ENCODE results near the gene ZNRF3. TPM values are rescaled to one million over a fixed set of nuclear protein-coding genes. Genes with fewer than 3 reads are reported as not detected.

ZNRF3 gene
- total RNA-seq, 1 donor from 2014 or later: 6.7 TPM

- H3K27me3 Mint-ChIP-seq (ENCODE audit: low read depth): no peaks in the 10 kb centered on the region
- peak; percentile 34 for DNase-seq (ENCODE audit: low spot score)
- H3K27ac Mint-ChIP-seq (ENCODE audit: unreplicated experiment): no peak overlapping the region
- H3K4me3 Mint-ChIP-seq (ENCODE audit: unreplicated experiment): no peak overlapping the region
- H3K4me1 Mint-ChIP-seq (ENCODE audit: low read depth): peaks cover 30% of the 10 kb centered on the region
- no peak for TF ChIP-seq CTCF (IDR thresholded peaks at IDR 0.05)
- no peaks in the 10 kb centered on the region for H3K9me3 Mint-ChIP-seq (ENCODE audit: low read depth)
- H3K36me3 Mint-ChIP-seq (ENCODE audit: low read depth): no peaks in the 10 kb centered on the region
These were observed 19.7 kb downstream of the ZNRF3 start for GRCh38 chr22:28903080-28903479.

- H3K27ac Mint-ChIP-seq (ENCODE audit: unreplicated experiment): no peak overlapping the region
These were observed 20.4 kb downstream of the ZNRF3 start for GRCh38 chr22:28903729-28904128.

GRCh38 chr22:28904211-28904896 lies 21.0 kb downstream of the ZNRF3 start:
- DNase-seq (ENCODE audit: low spot score): no peak
- TF ChIP-seq CTCF (IDR thresholded peaks at IDR 0.05): no peak
- H3K4me1 Mint-ChIP-seq (ENCODE audit: low read depth): peaks cover 24% of the 10 kb centered on the region
- H3K27me3 Mint-ChIP-seq (ENCODE audit: low read depth): no peaks in the 10 kb centered on the region
- H3K36me3 Mint-ChIP-seq (ENCODE audit: low read depth): no peaks in the 10 kb centered on the region
- no peaks in the 10 kb centered on the region for H3K9me3 Mint-ChIP-seq (ENCODE audit: low read depth)
- H3K4me3 Mint-ChIP-seq (ENCODE audit: unreplicated experiment): no peak overlapping the region
- peak overlapping the region; percentile 8 for H3K27ac Mint-ChIP-seq (ENCODE audit: unreplicated experiment)

More at GRCh38 chr22:28903729-28904128, 20.4 kb downstream of the ZNRF3 start:
- TF ChIP-seq CTCF (IDR thresholded peaks at IDR 0.05): no peak
- Mint-ChIP-seq H3K4me3 (ENCODE audit: unreplicated experiment) (no peak overlapping the region), H3K27me3 (ENCODE audit: low read depth) (no peaks in the 10 kb centered on the region), H3K9me3 (ENCODE audit: low read depth) (no peaks in the 10 kb centered on the region), H3K36me3 (ENCODE audit: low read depth) (no peaks in the 10 kb centered on the region), H3K4me1 (ENCODE audit: low read depth) (peaks cover 27% of the 10 kb centered on the region)
- no peak for DNase-seq (ENCODE audit: low spot score)

- H3K9me3 Mint-ChIP-seq (ENCODE audit: low read depth): no peaks in the 10 kb centered on the region
- H3K4me1 Mint-ChIP-seq (ENCODE audit: low read depth): peaks cover 21% of the 10 kb centered on the region
- H3K36me3 Mint-ChIP-seq (ENCODE audit: low read depth): no peaks in the 10 kb centered on the region
- no peak for DNase-seq (ENCODE audit: low spot score)
- TF ChIP-seq CTCF (IDR thresholded peaks at IDR 0.05): no peak
- H3K27ac Mint-ChIP-seq (ENCODE audit: unreplicated experiment): no peak overlapping the region
- no peak overlapping the region for H3K4me3 Mint-ChIP-seq (ENCODE audit: unreplicated experiment)
- no peaks in the 10 kb centered on the region for H3K27me3 Mint-ChIP-seq (ENCODE audit: low read depth)
These were observed 22.0 kb downstream of the ZNRF3 start for GRCh38 chr22:28905256-28905832.

GRCh38 chr22:28906312-28906711 lies 22.9 kb downstream of the ZNRF3 start:
- no peak overlapping the region for H3K27ac Mint-ChIP-seq (ENCODE audit: unreplicated experiment)
- peaks cover 30% of the 10 kb centered on the region for H3K4me1 Mint-ChIP-seq (ENCODE audit: low read depth)
- H3K36me3 Mint-ChIP-seq (ENCODE audit: low read depth): no peaks in the 10 kb centered on the region
- no peaks in the 10 kb centered on the region for H3K27me3 Mint-ChIP-seq (ENCODE audit: low read depth)
- H3K9me3 Mint-ChIP-seq (ENCODE audit: low read depth): no peaks in the 10 kb centered on the region
- no peak for DNase-seq (ENCODE audit: low spot score)
- no peak overlapping the region for H3K4me3 Mint-ChIP-seq (ENCODE audit: unreplicated experiment)
- TF ChIP-seq CTCF (IDR thresholded peaks at IDR 0.05): no peak

All from chondrocyte (in vitro differentiated cells).